Neural cell (in vitro differentiated cells): Measurements from ENCODE around the gene MRPL23. TPM values are rescaled to one million over a fixed set of nuclear protein-coding genes. Genes with fewer than 3 reads are reported as not detected.

Source experiments
- H2AFZ ChIP-seq: fragments of 200-600, 300-800 bp; sonication (generic), shearing (Covaris generic); 2 replicates; pipeline ENCODE4 v1.6.0; 2014; ENCODE audit warnings: low read depth, mild to moderate bottlenecking, antibody characterized with exemption, low read length, moderate library complexity
- H3F3A ChIP-seq: fragments of 200-600 bp; shearing (Covaris generic); 2 replicates; pipeline ENCODE4 v1.6.1; 2016; ENCODE audit warnings: mild to moderate bottlenecking, moderate library complexity, mixed read lengths, antibody characterized with exemption, low read length; ENCODE audit not compliant: insufficient read depth, poor library complexity, severe bottlenecking
- H3K27ac ChIP-seq: fragments of 200-600, 300-800 bp; sonication (generic), shearing (Covaris generic); 2 replicates; pipeline ENCODE4 v1.5.1; 2014; ENCODE audit warnings: mild to moderate bottlenecking, low read length, moderate library complexity
- H3K27me3 ChIP-seq: fragments of 300-800, 200-600 bp; sonication (generic), shearing (Covaris generic); 2 replicates; pipeline ENCODE4 v1.6.0; 2014; ENCODE audit warnings: mild to moderate bottlenecking, low read depth, low read length, moderate library complexity; ENCODE audit not compliant: insufficient read depth
- H3K36me3 ChIP-seq: fragments of 300-800, 200-600 bp; sonication (generic), shearing (Covaris generic); 2 replicates; pipeline ENCODE4 v1.5.1; 2014; ENCODE audit warnings: mild to moderate bottlenecking, antibody characterized with exemption, low read length, moderate library complexity; ENCODE audit not compliant: insufficient read depth
- H3K4me2 ChIP-seq: fragments of 300-800, 200-600 bp; sonication (generic), shearing (Covaris generic); 2 replicates; pipeline ENCODE4 v1.6.0; 2014; ENCODE audit warnings: mild to moderate bottlenecking, low read length
- H3K4me3 ChIP-seq: fragments of 300-800, 200-600 bp; sonication (generic), shearing (Covaris generic); 2 replicates; pipeline ENCODE4 v1.5.1; 2014; ENCODE audit warnings: mild to moderate bottlenecking, low read length, moderate library complexity
- H3K79me2 ChIP-seq: fragments of 200-600 bp; shearing (Covaris generic); replicated peaks from 2 replicates; pipeline ENCODE4 v1.6.0; 2014; ENCODE audit warnings: mild to moderate bottlenecking, low read length, moderate library complexity; ENCODE audit not compliant: insufficient read depth
- H3K9ac ChIP-seq: fragments of 300-800, 200-600 bp; sonication (generic), shearing (Covaris generic); 2 replicates; pipeline ENCODE4 v1.6.1; 2016; ENCODE audit warnings: mild to moderate bottlenecking, low read length, mixed read lengths
- H3K9me2 ChIP-seq: fragments of 200-600 bp; shearing (Covaris generic); 2 replicates; pipeline ENCODE4 v1.6.1; 2016; ENCODE audit warnings: mild to moderate bottlenecking, low read length, mixed read lengths; ENCODE audit not compliant: insufficient read depth
- H3K9me3 ChIP-seq: fragments of 200-600, 300-800 bp; sonication (generic), shearing (Covaris generic); 2 replicates; pipeline ENCODE4 v1.6.1; 2016; ENCODE audit warnings: mild to moderate bottlenecking, mixed run types, low read length, moderate library complexity, mixed read lengths
- H4K20me1 ChIP-seq: fragments of 200-600 bp; shearing (Covaris generic); 2 replicates; pipeline ENCODE4 v1.6.1; 2016; ENCODE audit warnings: mild to moderate bottlenecking, mixed run types; ENCODE audit not compliant: insufficient read depth
- CTCF ChIP-seq: fragments of 450-650 bp; IDR thresholded peaks from 2 replicates; pipeline ENCODE4 v1.5.1; 2014; ENCODE audit warnings: antibody characterized with exemption, mild to moderate bottlenecking, moderate library complexity; ENCODE audit not compliant: poor library complexity, severe bottlenecking
- EP300 ChIP-seq: fragments of 450-650 bp; conservative IDR thresholded peaks from 2 replicates; pipeline ENCODE4 v1.6.1; 2014; ENCODE audit warnings: antibody characterized with exemption, mild to moderate bottlenecking, moderate library complexity; ENCODE audit not compliant: poor library complexity, severe bottlenecking
- EZH2 ChIP-seq: fragments of 200-600, 300-800 bp; shearing (Covaris generic), sonication (generic); IDR thresholded peaks from 2 replicates; pipeline ENCODE4 v1.6.1; 2014; ENCODE audit warnings: antibody characterized with exemption, low read length, borderline replicate concordance, mild to moderate bottlenecking; ENCODE audit not compliant: insufficient read depth, poor library complexity, severe bottlenecking
- MXI1 ChIP-seq: fragments of 450-650 bp; conservative IDR thresholded peaks from 2 replicates; pipeline ENCODE4 v1.6.1; 2014; ENCODE audit warnings: antibody characterized with exemption, mild to moderate bottlenecking; ENCODE audit not compliant: poor library complexity, severe bottlenecking
- POLR2AphosphoS5 ChIP-seq: IDR thresholded peaks from 2 replicates; pipeline ENCODE4 v1.6.1; 2012
- RAD21 ChIP-seq: fragments of 450-650 bp; conservative IDR thresholded peaks from 2 replicates; pipeline ENCODE4 v1.6.1; 2014; ENCODE audit warnings: antibody characterized with exemption, mild to moderate bottlenecking, moderate library complexity
- REST ChIP-seq: IDR thresholded peaks from 2 replicates; pipeline ENCODE4 v1.6.1; 2012; ENCODE audit warnings: borderline replicate concordance
- SMC3 ChIP-seq: fragments of 450-650 bp; conservative IDR thresholded peaks from 2 replicates; pipeline ENCODE4 v1.6.1; 2014; ENCODE audit warnings: antibody characterized with exemption, mild to moderate bottlenecking, moderate library complexity; ENCODE audit not compliant: poor library complexity
- TAF1 ChIP-seq: IDR thresholded peaks from 2 replicates; pipeline ENCODE4 v1.6.1; 2012; ENCODE audit warnings: low read depth
- polyA plus RNA-seq: library from polyadenylated mRNA; depleted of rRNA; stranded (reverse); fragments of >200 nt; gene quantifications from 2 replicates; pipeline ENCODE4 v1.2.3, GENCODE V29; 2014

The MRPL23 gene
- polyA plus RNA-seq, 1 donor from 2014 or later: 154 TPM

- Histone ChIP-seq H3K4me3 (no peak overlapping the region), H3K9me3 (no peaks in the 10 kb centered on the region), H3K36me3 (no peaks in the 10 kb centered on the region), H3K27me3 (no peaks in the 10 kb centered on the region), H4K20me1 (no peaks in the 10 kb centered on the region), H3K27ac (no peak overlapping the region), H3K4me2 (no peak overlapping the region), H3K9ac (no peak overlapping the region), H3K9me2 (no peaks in the 10 kb centered on the region), H3K79me2 (no peaks in the 10 kb centered on the region), H3F3A (no peaks in the 10 kb centered on the region), H2AFZ (no peak overlapping the region)
- TF ChIP-seq EZH2: no peak
- TF ChIP-seq REST: no peak
- TF ChIP-seq TAF1: no peak
- no peak for TF ChIP-seq MXI1
- TF ChIP-seq CTCF: no peak
- TF ChIP-seq SMC3: no peak
- no peak for TF ChIP-seq EP300
- TF ChIP-seq POLR2AphosphoS5: no peak
- no peak for TF ChIP-seq RAD21
Observed at GRCh38 chr11:1936072-1936780, 10.9 kb upstream of the MRPL23 start.

- Histone ChIP-seq H4K20me1 (no peaks in the 10 kb centered on the region), H3K4me2 (no peak overlapping the region), H3F3A (no peaks in the 10 kb centered on the region), H3K9me3 (no peaks in the 10 kb centered on the region), H3K36me3 (no peaks in the 10 kb centered on the region), H3K4me3 (no peak overlapping the region), H3K27me3 (no peaks in the 10 kb centered on the region), H2AFZ (no peak overlapping the region), H3K79me2 (no peaks in the 10 kb centered on the region), H3K9me2 (no peaks in the 10 kb centered on the region), H3K27ac (no peak overlapping the region), H3K9ac (no peak overlapping the region)
- TF ChIP-seq TAF1 (no peak), MXI1 (no peak), RAD21 (no peak), EP300 (no peak), EZH2 (no peak), CTCF (no peak), REST (no peak), POLR2AphosphoS5 (no peak), SMC3 (no peak)
Observed at GRCh38 chr11:1936781-1937615, 10.1 kb upstream of the MRPL23 start.
